22Rv1 (cell line): ENCODE results near the gene LEMD2.

Experiments used
- ZFX ChIP-seq: fragments of 450-650 bp; IDR thresholded peaks from 2 replicates; pipeline ENCODE4 v1.6.1; 2017; ENCODE audit warnings: antibody characterized with exemption, borderline replicate concordance
- TF ChIP-seq, protein P1 (sequence below): fragments of 450-650 bp; IDR thresholded peaks from 2 replicates; pipeline ENCODE4 v1.5.1; 2017; ENCODE audit warnings: mild to moderate bottlenecking

GRCh38 chr6:33731035-33731434 is 57.9 kb downstream of the LEMD2 start:
- TF ChIP-seq, protein P1, sequence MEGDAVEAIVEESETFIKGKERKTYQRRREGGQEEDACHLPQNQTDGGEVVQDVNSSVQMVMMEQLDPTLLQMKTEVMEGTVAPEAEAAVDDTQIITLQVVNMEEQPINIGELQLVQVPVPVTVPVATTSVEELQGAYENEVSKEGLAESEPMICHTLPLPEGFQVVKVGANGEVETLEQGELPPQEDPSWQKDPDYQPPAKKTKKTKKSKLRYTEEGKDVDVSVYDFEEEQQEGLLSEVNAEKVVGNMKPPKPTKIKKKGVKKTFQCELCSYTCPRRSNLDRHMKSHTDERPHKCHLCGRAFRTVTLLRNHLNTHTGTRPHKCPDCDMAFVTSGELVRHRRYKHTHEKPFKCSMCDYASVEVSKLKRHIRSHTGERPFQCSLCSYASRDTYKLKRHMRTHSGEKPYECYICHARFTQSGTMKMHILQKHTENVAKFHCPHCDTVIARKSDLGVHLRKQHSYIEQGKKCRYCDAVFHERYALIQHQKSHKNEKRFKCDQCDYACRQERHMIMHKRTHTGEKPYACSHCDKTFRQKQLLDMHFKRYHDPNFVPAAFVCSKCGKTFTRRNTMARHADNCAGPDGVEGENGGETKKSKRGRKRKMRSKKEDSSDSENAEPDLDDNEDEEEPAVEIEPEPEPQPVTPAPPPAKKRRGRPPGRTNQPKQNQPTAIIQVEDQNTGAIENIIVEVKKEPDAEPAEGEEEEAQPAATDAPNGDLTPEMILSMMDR = no peak
- no peak for TF ChIP-seq ZFX
